Testis (tissue), 3 donors: ENCODE data around the gene NUP93. TPM values are rescaled to one million over a fixed set of nuclear protein-coding genes. Genes with fewer than 3 reads are reported as not detected.

Experiments
- DNase-seq: peaks from one replicate; pipeline ENCODE4 v3.0.0-alpha.2; 2019
- H3K27ac ChIP-seq, 2 donors: fragments of 200-600 bp; sonication (generic); one replicate each; pipeline ENCODE4 v1.5.1; 2019
- H3K27me3 ChIP-seq: fragments of 200-600 bp; sonication (generic); one replicate; pipeline ENCODE4 v1.5.1; 2019
- H3K36me3 ChIP-seq: fragments of 200-600 bp; sonication (generic); one replicate; pipeline ENCODE4 v1.5.1; 2017; ENCODE audit warnings: low read depth; ENCODE audit errors: missing control alignments
- H3K4me1 ChIP-seq: fragments of 200-600 bp; sonication (generic); one replicate; pipeline ENCODE4 v1.5.1; 2019
- H3K4me3 ChIP-seq, 2 donors: fragments of 200-600 bp; sonication (generic); one replicate each; pipeline ENCODE4 v1.5.1; 2017 to 2019
- H3K9me3 ChIP-seq: fragments of 200-600 bp; sonication (generic); one replicate; pipeline ENCODE4 v1.5.1; 2017
- POLR2A ChIP-seq: fragments of 450-650 bp; IDR thresholded peaks from one replicate; pipeline ENCODE4 v1.6.1; 2017; ENCODE audit warnings: antibody characterized with exemption, mild to moderate bottlenecking, moderate library complexity
- WGBS, 2 donors: methylation state at CpG; one replicate each; pipeline ENCODE4 v1.1.5; 2018; 5-methylcytosine and 5-hydroxymethylcytosine counted together
- intact Hi-C: fragments of 100-400 bp; cut with DNase I; formaldehyde crosslinking; loops from one replicate; pipeline ENCODE4 v1.15.1; 2023; ENCODE audit warnings: low total_unique reads
- polyA plus RNA-seq: library from polyadenylated mRNA; stranded (reverse); fragments of 350-450 nt; fragmentation: Illumina TruSeq; extraction: RNeasy Lipid Tissue Mini Kit (QIAGEN cat#74804); gene quantifications from one replicate; pipeline ENCODE4 v1.2.3, GENCODE V29; 2014; ENCODE audit warnings: low read depth, low replicate concordance; ENCODE audit not compliant: insufficient read depth
- total RNA-seq, 2 donors: library from RNA; depleted of rRNA; stranded (reverse); fragments of >200 nt; gene quantifications; one replicate each; pipeline ENCODE4 v1.2.3, GENCODE V29; 2016
- TF ChIP-seq, protein P1 (sequence below), 3 experiments: fragments of 450-650 bp in 2 of 3; fragments of 200-600 bp in 1 of 3; sonication (generic) in 1 of 3; IDR thresholded peaks; one replicate each; pipeline ENCODE4 v1.5.1; 2016 to 2019; ENCODE audit warnings: antibody characterized with exemption in 3 of 3, mild to moderate bottlenecking in 2 of 3, moderate library complexity in 1 of 3

Gene NUP93
- total and polyA plus RNA-seq, 3 donors from 2014 or later: 94.2 to 147 (median 102) TPM

- Histone ChIP-seq H3K4me3 (no peak overlapping the region), H3K9me3 (no peaks in the 10 kb centered on the region), H3K4me1 (no peaks in the 10 kb centered on the region), H3K27ac (no peak overlapping the region), H3K36me3 (no peaks in the 10 kb centered on the region), H3K27me3 (no peaks in the 10 kb centered on the region)
- intact Hi-C loops: no loop called here
- TF ChIP-seq, protein P1, sequence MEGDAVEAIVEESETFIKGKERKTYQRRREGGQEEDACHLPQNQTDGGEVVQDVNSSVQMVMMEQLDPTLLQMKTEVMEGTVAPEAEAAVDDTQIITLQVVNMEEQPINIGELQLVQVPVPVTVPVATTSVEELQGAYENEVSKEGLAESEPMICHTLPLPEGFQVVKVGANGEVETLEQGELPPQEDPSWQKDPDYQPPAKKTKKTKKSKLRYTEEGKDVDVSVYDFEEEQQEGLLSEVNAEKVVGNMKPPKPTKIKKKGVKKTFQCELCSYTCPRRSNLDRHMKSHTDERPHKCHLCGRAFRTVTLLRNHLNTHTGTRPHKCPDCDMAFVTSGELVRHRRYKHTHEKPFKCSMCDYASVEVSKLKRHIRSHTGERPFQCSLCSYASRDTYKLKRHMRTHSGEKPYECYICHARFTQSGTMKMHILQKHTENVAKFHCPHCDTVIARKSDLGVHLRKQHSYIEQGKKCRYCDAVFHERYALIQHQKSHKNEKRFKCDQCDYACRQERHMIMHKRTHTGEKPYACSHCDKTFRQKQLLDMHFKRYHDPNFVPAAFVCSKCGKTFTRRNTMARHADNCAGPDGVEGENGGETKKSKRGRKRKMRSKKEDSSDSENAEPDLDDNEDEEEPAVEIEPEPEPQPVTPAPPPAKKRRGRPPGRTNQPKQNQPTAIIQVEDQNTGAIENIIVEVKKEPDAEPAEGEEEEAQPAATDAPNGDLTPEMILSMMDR (IDR thresholded peaks at IDR 0.05): no peak
- no peak for TF ChIP-seq POLR2A
- DNase-seq: no peak
Measured at GRCh38 chr16:56825826-56826225, 95.9 kb downstream of the NUP93 start.

- WGBS, 2 donors: 100% methylated on average over 1 of the region's 1 CpG
- H3K36me3 ChIP-seq: no peaks in the 10 kb centered on the region
- intact Hi-C loops: no loop called here
- no peaks in the 10 kb centered on the region for H3K9me3 ChIP-seq
- no peak for DNase-seq
- no peak for TF ChIP-seq POLR2A
- TF ChIP-seq, protein P1 (IDR thresholded peaks at IDR 0.05): no peak
- no peak overlapping the region for H3K27ac ChIP-seq
- no peaks in the 10 kb centered on the region for H3K27me3 ChIP-seq
- no peaks in the 10 kb centered on the region for H3K4me1 ChIP-seq
- H3K4me3 ChIP-seq: no peak overlapping the region
Measured at GRCh38 chr16:56828647-56829046, 98.7 kb downstream of the NUP93 start.

GRCh38 chr16:56830669-56831068 is 100.7 kb downstream of the NUP93 start:
- no peaks in the 10 kb centered on the region for H3K4me1 ChIP-seq
- no peak for TF ChIP-seq POLR2A
- TF ChIP-seq, protein P1 (IDR thresholded peaks at IDR 0.05): no peak
- H3K36me3 ChIP-seq: no peaks in the 10 kb centered on the region
- H3K9me3 ChIP-seq: no peaks in the 10 kb centered on the region
- no peak overlapping the region for H3K27ac ChIP-seq
- DNase-seq: no peak
- no peaks in the 10 kb centered on the region for H3K27me3 ChIP-seq
- intact Hi-C loops: no loop called here
- 42 to 67% methylated on average over 2 of the region's 2 CpGs for WGBS, 2 donors
- no peak overlapping the region for H3K4me3 ChIP-seq

- intact Hi-C loops: no loop called here
- H3K9me3 ChIP-seq: no peaks in the 10 kb centered on the region
- no peak for TF ChIP-seq POLR2A
- TF ChIP-seq, protein P1 (IDR thresholded peaks at IDR 0.05): no peak
Measured at GRCh38 chr16:56832768-56833167, 102.8 kb downstream of the NUP93 start.

DNA sequence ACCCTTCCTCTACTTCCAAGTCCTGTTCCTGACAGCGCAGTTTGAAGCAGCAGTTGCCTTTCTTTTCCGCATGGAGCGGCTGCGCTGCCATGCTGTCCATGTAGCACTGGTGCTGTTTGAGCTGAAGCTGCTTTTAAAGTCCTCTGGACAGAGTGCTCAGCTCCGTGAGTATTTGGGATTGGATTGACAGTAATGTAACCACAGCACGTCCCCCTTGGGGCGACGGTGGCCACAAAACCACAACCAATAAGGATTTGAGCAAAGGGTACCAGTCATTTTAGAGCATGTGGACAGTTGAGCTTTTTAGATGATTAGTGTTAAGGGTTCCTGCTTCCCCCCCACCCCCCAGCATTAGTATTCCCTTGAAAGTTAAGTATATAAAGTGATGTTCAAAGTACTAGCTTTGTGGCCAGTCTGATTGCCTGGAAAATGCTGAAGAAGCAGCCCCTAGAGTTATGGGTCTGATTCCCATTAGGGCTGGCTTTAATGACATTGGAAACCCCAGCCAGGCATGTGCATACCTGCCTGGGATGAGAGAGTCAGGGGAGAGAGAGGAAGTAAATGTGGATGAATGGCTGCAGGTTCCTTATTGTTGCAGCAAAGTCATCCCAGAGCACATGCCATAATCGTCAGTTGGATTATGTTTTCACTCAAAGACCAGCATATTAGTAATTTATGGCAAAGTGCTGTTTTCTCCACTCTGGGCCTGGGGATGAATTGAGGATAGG is 103.5 kb downstream of the NUP93 start:
- H3K4me1 ChIP-seq: no peaks in the 10 kb centered on the region
- no peaks in the 10 kb centered on the region for H3K27me3 ChIP-seq
- 88 to 95% methylated on average over 9 of the region's 9 CpGs for WGBS, 2 donors
- no peaks in the 10 kb centered on the region for H3K36me3 ChIP-seq
- intact Hi-C loops: no loop called here
- no peak overlapping the region for H3K27ac ChIP-seq
- DNase-seq: no peak
- TF ChIP-seq POLR2A: no peak
- TF ChIP-seq, protein P1 (IDR thresholded peaks at IDR 0.05): no peak
- H3K4me3 ChIP-seq: no peak overlapping the region
- no peaks in the 10 kb centered on the region for H3K9me3 ChIP-seq

More at GRCh38 chr16:56832768-56833167, 102.8 kb downstream of the NUP93 start:
- Histone ChIP-seq H3K27ac (no peak overlapping the region), H3K4me1 (no peaks in the 10 kb centered on the region), H3K36me3 (no peaks in the 10 kb centered on the region), H3K4me3 (no peak overlapping the region), H3K27me3 (no peaks in the 10 kb centered on the region)
- no peak for DNase-seq
